ENCODE measurements around the gene RAPGEF1. TPM values are rescaled to one million over a fixed set of nuclear protein-coding genes. Genes with fewer than 3 reads are reported as not detected.
"Not testable (repeated sequence)": the region's sequence is repeated elsewhere in the genome, so short reads cannot be mapped to it uniquely, and the experiment has no call there.

The RAPGEF1 gene
- total RNA-seq, 1 donor from 2014 or later: 146 TPM

DNA sequence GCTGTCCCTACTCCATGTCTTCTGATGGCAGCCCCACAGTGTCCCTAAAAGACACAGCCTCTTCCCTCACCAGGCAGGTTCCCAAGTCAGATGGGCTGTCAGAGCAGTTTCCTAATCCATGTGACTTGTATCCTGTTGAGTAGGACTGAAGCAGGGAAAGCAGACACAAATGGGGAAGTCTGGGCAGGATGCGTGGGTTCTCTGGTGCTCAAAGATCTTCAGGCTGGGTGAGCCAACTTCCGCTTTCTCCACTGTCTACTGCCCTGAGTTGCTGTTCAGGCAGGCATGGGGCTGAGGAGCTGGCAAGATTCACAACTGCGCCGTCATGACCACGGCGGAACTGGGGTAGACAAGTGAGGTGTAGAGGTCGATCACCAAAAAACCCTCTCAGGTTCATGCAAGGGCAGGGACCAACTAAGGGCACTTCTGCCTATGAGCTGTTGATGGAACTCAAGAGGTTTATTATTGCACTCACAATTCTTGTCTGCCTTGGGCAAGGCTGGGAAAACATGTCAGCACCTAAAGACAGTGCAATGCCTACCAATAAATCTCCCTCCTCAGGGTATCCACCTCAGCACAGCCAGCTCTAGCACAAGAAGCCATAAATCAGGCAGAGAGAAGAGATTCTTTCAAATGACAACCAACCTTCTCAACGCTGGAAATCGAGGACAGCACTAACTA lies 83.4 kb downstream of the RAPGEF1 start:
- Histone ChIP-seq H3K9me3 (no peaks in the 10 kb centered on the region), H3K4me1 (peaks cover 74% of the 10 kb centered on the region), H3K27me3 (ENCODE audit: low read depth) (no peaks in the 10 kb centered on the region), H3K36me3 (no peaks in the 10 kb centered on the region), H3K27ac (peak overlapping the region; percentile 76), H3K4me3 (no peak overlapping the region)
- TF ChIP-seq, protein P1, sequence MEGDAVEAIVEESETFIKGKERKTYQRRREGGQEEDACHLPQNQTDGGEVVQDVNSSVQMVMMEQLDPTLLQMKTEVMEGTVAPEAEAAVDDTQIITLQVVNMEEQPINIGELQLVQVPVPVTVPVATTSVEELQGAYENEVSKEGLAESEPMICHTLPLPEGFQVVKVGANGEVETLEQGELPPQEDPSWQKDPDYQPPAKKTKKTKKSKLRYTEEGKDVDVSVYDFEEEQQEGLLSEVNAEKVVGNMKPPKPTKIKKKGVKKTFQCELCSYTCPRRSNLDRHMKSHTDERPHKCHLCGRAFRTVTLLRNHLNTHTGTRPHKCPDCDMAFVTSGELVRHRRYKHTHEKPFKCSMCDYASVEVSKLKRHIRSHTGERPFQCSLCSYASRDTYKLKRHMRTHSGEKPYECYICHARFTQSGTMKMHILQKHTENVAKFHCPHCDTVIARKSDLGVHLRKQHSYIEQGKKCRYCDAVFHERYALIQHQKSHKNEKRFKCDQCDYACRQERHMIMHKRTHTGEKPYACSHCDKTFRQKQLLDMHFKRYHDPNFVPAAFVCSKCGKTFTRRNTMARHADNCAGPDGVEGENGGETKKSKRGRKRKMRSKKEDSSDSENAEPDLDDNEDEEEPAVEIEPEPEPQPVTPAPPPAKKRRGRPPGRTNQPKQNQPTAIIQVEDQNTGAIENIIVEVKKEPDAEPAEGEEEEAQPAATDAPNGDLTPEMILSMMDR (IDR thresholded peaks at IDR 0.05): no peak
- peak; percentile 93 for DNase-seq
- intact Hi-C loops (cut with DNase I): loop anchor here (10.0 kb wide), 1 partner anchor 78 kb away; no protein-coding TSS in a partner anchor
- ATAC-seq: peak; percentile 81 to 93

DNA sequence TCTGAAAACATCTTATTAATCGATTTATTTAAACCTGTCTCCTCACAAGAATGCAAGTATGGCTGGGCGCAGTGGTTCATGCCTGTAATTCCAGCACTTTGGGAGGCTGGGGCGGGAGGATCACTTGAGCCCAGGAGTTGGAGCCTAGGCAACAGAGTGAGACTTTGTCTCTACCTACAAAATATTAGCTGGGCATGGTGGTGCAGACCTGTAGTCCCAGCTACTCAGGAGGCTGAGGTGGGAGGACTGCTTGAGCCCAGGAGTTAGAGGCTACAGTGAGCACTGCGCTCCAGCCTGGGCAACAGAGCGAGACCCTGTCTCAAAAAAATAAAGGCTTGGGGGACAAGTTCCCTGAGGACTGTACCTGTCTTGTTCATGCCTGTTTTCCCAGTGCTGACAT lies 85.5 kb downstream of the RAPGEF1 start:
- not testable (repeated sequence) for H3K4me3 ChIP-seq; DNase-seq; H3K27me3 ChIP-seq (ENCODE audit: low read depth); ATAC-seq; H3K9me3 ChIP-seq
- Histone ChIP-seq H3K36me3 (peaks cover 14% of the 10 kb centered on the region), H3K4me1 (peaks cover 85% of the 10 kb centered on the region), H3K27ac (peak overlapping the region; percentile 76)
- intact Hi-C loops (cut with DNase I): loop anchor here (10.0 kb wide), 1 partner anchor 80 kb away; no protein-coding TSS in a partner anchor

DNA sequence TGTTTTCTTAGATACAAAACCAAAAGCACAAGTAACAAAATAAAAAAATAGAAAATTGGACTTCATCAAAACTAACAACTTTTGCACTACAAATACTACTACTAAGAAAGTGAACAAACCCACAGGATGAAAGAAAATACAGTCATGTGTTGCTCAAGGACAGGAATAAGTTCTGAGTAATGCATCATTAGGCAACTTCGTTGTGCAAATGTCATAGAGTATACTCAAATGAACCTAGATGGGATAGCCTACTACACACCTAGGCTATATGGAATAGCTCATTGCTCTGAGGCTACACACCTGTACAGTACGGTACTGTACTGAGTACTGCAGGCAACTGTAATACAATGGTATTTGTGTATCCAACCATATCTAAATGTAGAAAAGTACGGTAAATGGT lies 88.3 kb downstream of the RAPGEF1 start:
- Histone ChIP-seq H3K36me3 (peaks cover 29% of the 10 kb centered on the region), H3K27ac (peak overlapping the region; percentile 53), H3K4me3 (no peak overlapping the region), H3K9me3 (no peaks in the 10 kb centered on the region), H3K27me3 (ENCODE audit: low read depth) (no peaks in the 10 kb centered on the region), H3K4me1 (peaks cover 57% of the 10 kb centered on the region)
- intact Hi-C loops (cut with DNase I): loop anchor here (10.0 kb wide), 1 partner anchor 83 kb away; no protein-coding TSS in a partner anchor
- DNase-seq (no peak), ATAC-seq (peak in 1 of 2 donors; percentile 39)
- TF ChIP-seq, protein P1 (IDR thresholded peaks at IDR 0.05): no peak

DNA sequence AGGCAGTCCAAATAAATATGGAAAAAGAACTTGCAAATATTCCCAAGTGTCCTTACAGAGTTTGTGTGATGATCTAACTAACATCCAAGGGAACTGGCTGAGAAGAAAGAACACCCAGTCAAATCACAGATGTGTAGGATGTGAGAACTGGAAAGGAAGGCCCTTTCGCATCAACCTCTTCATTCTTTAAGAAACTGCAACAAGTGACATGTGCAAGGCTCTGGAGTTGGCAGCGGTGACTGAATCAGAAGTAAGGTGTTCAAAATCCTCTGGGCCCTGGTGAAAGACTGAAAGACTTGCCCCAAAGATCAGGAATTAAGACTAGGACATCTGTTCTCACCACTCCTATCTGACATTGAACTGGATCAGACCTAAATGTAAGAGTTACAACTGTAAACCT lies 88.7 kb downstream of the RAPGEF1 start:
- intact Hi-C loops (cut with DNase I): loop anchor here (10.0 kb wide), 1 partner anchor 84 kb away; no protein-coding TSS in a partner anchor
- no peak for ATAC-seq
- Histone ChIP-seq H3K27me3 (ENCODE audit: low read depth) (no peaks in the 10 kb centered on the region), H3K4me1 (peaks cover 52% of the 10 kb centered on the region), H3K4me3 (no peak overlapping the region), H3K36me3 (peaks cover 32% of the 10 kb centered on the region), H3K9me3 (no peaks in the 10 kb centered on the region), H3K27ac (peak overlapping the region; percentile 53)
- DNase-seq: no peak
- TF ChIP-seq, protein P1 (IDR thresholded peaks at IDR 0.05): no peak

DNA sequence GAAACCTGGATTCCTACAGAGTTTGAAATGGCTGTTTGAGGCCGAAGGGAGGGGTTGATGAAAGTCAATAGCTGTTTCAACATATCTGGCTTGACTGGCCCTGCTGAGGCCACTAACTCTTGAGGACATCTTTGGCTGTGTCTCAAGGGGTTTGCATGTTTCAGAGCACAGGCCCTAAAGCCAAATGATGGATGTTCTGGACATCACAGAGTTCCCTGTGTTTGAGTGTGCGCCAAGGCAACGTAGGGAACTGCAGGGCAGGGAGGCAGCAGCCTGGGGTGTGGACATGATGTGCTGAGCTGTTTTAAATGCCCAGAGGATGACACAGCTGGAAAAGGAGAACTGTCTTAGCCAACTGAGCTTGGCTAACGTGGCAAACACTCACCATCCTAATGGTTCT lies 89.6 kb downstream of the RAPGEF1 start:
- Histone ChIP-seq H3K27ac (peak overlapping the region; percentile 53), H3K36me3 (peaks cover 36% of the 10 kb centered on the region), H3K4me3 (no peak overlapping the region), H3K27me3 (ENCODE audit: low read depth) (no peaks in the 10 kb centered on the region), H3K9me3 (no peaks in the 10 kb centered on the region), H3K4me1 (peaks cover 43% of the 10 kb centered on the region)
- peak; percentile 71 for DNase-seq
- TF ChIP-seq, protein P1 (IDR thresholded peaks at IDR 0.05): no peak
- ATAC-seq: peak; percentile 80 to 91
- intact Hi-C loops (cut with DNase I): loop anchor here (10.0 kb wide), 1 partner anchor 85 kb away; no protein-coding TSS in a partner anchor

DNA sequence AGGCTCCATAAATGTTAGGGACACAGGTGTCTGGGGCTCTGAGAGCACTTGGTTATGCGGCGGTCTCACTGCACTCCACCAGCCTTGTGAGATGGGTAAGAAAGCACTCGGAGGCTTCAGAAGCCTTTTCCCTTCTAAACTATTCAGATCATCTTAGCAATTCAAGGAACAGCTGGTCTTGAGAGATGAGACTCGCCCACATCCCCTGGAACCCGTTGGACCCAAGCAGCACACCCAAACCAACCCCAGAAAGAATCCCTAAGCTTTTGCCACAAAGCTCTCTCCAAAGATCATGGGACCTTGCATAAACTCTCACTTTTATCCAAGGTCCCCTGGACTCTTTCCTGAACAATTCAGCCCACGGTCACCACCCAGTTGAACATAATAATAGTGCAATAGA lies 90.2 kb downstream of the RAPGEF1 start:
- Histone ChIP-seq H3K9me3 (no peaks in the 10 kb centered on the region), H3K4me3 (no peak overlapping the region), H3K27ac (peak overlapping the region; percentile 53), H3K4me1 (peaks cover 40% of the 10 kb centered on the region), H3K27me3 (ENCODE audit: low read depth) (no peaks in the 10 kb centered on the region), H3K36me3 (peaks cover 41% of the 10 kb centered on the region)
- no peak for DNase-seq
- ATAC-seq: no peak
- intact Hi-C loops (cut with DNase I): loop anchor here (10.0 kb wide), 1 partner anchor 85 kb away; no protein-coding TSS in a partner anchor
- TF ChIP-seq, protein P1 (IDR thresholded peaks at IDR 0.05): no peak
